Measurements from ENCODE around the gene DNTT.
A peak's percentile ranks its signal among the peaks of the same experiment; 100 is the strongest.

The DNTT gene

DNA sequence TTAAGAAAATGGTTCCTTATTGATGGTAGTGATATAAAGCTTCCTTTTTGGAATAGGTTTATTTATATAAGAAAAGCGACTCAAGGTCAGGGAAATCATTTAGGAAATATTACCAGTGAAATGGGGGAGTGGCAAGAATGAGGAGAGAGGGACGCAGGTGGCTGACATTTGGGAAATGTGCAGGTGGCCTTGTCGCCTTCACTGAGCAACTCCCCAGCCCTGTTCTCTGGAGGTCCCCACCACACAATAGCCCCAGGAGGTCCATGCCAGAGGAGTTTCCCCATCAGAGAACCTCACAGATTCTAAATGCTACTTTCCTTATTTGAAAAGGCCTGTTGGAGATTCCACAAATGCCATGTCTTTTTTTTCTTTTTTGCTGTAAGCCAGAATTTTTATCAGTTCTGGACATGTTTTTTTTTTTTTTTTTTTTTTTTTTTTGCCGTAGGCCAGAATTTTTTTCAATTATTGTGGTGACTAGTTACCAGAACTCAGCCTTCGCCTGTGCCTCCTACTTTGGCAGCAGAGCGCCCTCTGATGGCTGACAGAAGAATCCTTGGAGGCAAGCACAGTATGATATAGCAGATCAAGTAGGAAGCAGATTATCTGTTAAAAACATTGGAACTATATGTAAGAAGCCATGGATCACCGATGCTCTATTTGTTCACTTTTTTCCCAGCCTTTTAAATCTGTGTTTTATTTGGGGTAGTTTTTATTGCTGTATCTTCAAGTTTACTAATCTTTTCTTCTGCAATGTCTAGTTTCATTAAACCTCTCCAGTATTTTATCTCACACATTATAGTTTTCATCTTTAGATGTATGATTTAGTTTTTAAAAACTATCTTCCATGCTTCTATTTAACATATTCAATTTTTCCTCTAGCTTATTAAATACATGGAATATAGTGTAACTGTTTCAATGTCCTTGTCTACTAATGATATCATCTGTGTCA lies 36.0 kb downstream of the DNTT start:
- Histone ChIP-seq H3K4me3 (replicated peaks; ENCODE audit: insufficient read depth, low read length) (no peak overlapping the region), H3K27ac (replicated peaks) (no peak overlapping the region), H3K27me3 (ENCODE audit: insufficient read depth, poor library complexity, severe bottlenecking) (no peaks in the 10 kb centered on the region)
- peak; percentile 40 to 63 for DNase-seq (ENCODE audit: low read depth in 1 of 2, low spot score in 1 of 2)
- TF ChIP-seq GABPA (IDR thresholded peaks at IDR 0.05; ENCODE audit: low read depth) = no peak
- TF ChIP-seq, protein P1, sequence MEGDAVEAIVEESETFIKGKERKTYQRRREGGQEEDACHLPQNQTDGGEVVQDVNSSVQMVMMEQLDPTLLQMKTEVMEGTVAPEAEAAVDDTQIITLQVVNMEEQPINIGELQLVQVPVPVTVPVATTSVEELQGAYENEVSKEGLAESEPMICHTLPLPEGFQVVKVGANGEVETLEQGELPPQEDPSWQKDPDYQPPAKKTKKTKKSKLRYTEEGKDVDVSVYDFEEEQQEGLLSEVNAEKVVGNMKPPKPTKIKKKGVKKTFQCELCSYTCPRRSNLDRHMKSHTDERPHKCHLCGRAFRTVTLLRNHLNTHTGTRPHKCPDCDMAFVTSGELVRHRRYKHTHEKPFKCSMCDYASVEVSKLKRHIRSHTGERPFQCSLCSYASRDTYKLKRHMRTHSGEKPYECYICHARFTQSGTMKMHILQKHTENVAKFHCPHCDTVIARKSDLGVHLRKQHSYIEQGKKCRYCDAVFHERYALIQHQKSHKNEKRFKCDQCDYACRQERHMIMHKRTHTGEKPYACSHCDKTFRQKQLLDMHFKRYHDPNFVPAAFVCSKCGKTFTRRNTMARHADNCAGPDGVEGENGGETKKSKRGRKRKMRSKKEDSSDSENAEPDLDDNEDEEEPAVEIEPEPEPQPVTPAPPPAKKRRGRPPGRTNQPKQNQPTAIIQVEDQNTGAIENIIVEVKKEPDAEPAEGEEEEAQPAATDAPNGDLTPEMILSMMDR (IDR thresholded peaks at IDR 0.05; ENCODE audit: insufficient read depth, low read length) = peak; percentile 86

GRCh38 chr10:96341219-96342182 lies 37.3 kb downstream of the DNTT start:
- H3K27ac ChIP-seq (replicated peaks) = no peak overlapping the region
- TF ChIP-seq, protein P2, sequence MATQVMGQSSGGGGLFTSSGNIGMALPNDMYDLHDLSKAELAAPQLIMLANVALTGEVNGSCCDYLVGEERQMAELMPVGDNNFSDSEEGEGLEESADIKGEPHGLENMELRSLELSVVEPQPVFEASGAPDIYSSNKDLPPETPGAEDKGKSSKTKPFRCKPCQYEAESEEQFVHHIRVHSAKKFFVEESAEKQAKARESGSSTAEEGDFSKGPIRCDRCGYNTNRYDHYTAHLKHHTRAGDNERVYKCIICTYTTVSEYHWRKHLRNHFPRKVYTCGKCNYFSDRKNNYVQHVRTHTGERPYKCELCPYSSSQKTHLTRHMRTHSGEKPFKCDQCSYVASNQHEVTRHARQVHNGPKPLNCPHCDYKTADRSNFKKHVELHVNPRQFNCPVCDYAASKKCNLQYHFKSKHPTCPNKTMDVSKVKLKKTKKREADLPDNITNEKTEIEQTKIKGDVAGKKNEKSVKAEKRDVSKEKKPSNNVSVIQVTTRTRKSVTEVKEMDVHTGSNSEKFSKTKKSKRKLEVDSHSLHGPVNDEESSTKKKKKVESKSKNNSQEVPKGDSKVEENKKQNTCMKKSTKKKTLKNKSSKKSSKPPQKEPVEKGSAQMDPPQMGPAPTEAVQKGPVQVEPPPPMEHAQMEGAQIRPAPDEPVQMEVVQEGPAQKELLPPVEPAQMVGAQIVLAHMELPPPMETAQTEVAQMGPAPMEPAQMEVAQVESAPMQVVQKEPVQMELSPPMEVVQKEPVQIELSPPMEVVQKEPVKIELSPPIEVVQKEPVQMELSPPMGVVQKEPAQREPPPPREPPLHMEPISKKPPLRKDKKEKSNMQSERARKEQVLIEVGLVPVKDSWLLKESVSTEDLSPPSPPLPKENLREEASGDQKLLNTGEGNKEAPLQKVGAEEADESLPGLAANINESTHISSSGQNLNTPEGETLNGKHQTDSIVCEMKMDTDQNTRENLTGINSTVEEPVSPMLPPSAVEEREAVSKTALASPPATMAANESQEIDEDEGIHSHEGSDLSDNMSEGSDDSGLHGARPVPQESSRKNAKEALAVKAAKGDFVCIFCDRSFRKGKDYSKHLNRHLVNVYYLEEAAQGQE (IDR thresholded peaks at IDR 0.05; ENCODE audit: insufficient replicate concordance, low read depth) = no peak
- TF ChIP-seq SPI1 (IDR thresholded peaks at IDR 0.05; ENCODE audit: borderline replicate concordance, low read depth) (no peak), GABPA (IDR thresholded peaks at IDR 0.05; ENCODE audit: low read depth) (no peak), POLR2AphosphoS5 (IDR thresholded peaks at IDR 0.05; ENCODE audit: low read depth) (no peak)
- TF ChIP-seq, protein P1 (IDR thresholded peaks at IDR 0.05; ENCODE audit: insufficient read depth, low read length) = no peak
- no peak for DNase-seq (ENCODE audit: low read depth in 1 of 2, low spot score in 1 of 2)
- no peaks in the 10 kb centered on the region for H3K27me3 ChIP-seq (ENCODE audit: insufficient read depth, poor library complexity, severe bottlenecking)
- H3K4me3 ChIP-seq (replicated peaks; ENCODE audit: insufficient read depth, low read length) = no peak overlapping the region

- no peak overlapping the region for H3K4me3 ChIP-seq (replicated peaks; ENCODE audit: insufficient read depth, low read length)
- no peak for DNase-seq (ENCODE audit: low read depth in 1 of 2, low spot score in 1 of 2)
- TF ChIP-seq SPI1 (IDR thresholded peaks at IDR 0.05; ENCODE audit: borderline replicate concordance, low read depth) (no peak), POLR2AphosphoS5 (IDR thresholded peaks at IDR 0.05; ENCODE audit: low read depth) (no peak), GABPA (IDR thresholded peaks at IDR 0.05; ENCODE audit: low read depth) (no peak)
- TF ChIP-seq, protein P1 (IDR thresholded peaks at IDR 0.05; ENCODE audit: insufficient read depth, low read length) = no peak
- TF ChIP-seq, protein P2 (IDR thresholded peaks at IDR 0.05; ENCODE audit: insufficient replicate concordance, low read depth) = no peak
- no peak overlapping the region for H3K27ac ChIP-seq (replicated peaks)
- no peaks in the 10 kb centered on the region for H3K27me3 ChIP-seq (ENCODE audit: insufficient read depth, poor library complexity, severe bottlenecking)
These were observed 38.2 kb downstream of the DNTT start for GRCh38 chr10:96342402-96342801.

All from HL-60 (cell line).